GM10248 (cell line): ENCODE results near the gene PBLD.
A peak's percentile ranks its signal among the peaks of the same experiment; 100 is the strongest.

Experiments
- CTCF ChIA-PET: fragments of 300-600 bp; sonication (Branson Sonifier 250); formaldehyde crosslinking; extraction: SDS; loops from one replicate; lab custom pipeline; 2021; ENCODE audit warnings: antibody characterized with exemption; lab: Yijun Ruan, JAX
- POLR2A ChIA-PET: fragments of 350-650 bp; sonication (Branson Sonifier 250); formaldehyde crosslinking; extraction: SDS; loops from one replicate; lab custom pipeline; 2020; ENCODE audit warnings: antibody characterized with exemption; lab: Yijun Ruan, JAX
- DNase-seq: peaks from one replicate; pipeline ENCODE4 v3.0.0; 2012; ENCODE audit errors: extremely low spot score
- CTCF ChIP-seq: IDR thresholded peaks from 2 replicates; pipeline ENCODE4 v1.5.1; 2012; ENCODE audit warnings: mild to moderate bottlenecking, low read depth; ENCODE audit errors: extremely low read depth, missing control alignments, control extremely low read depth

Gene PBLD

GRCh38 chr10:68302871-68303270, 29.9 kb downstream of the PBLD start:
- TF ChIP-seq CTCF = no peak
- DNase-seq = no peak
- ChIA-PET POLR2A (no interaction called here), CTCF (interaction anchor here (0.8 to 5.2 kb wide), 22 partner anchors 8 to 606 kb away, joined by 3 to 97 read pairs (median 5); no protein-coding TSS in a partner anchor)

GRCh38 chr10:68302503-68302823, 30.3 kb downstream of the PBLD start:
- TF ChIP-seq CTCF = no peak
- DNase-seq = no peak
- POLR2A ChIA-PET = no interaction called here
- CTCF ChIA-PET = interaction anchor here (0.8 to 5.2 kb wide), 27 partner anchors 8 to 605 kb away, joined by 3 to 97 read pairs (median 5); partner anchors contain the start of gene ATOH7

GRCh38 chr10:68301790-68302502, 30.8 kb downstream of the PBLD start:
- ChIA-PET POLR2A (no interaction called here), CTCF (interaction anchor here (0.8 to 5.2 kb wide), 38 partner anchors 9 to 605 kb away, joined by 3 to 97 read pairs (median 5); partner anchors contain the start of gene ATOH7)
- peak; percentile 42 for TF ChIP-seq CTCF
- peak; percentile 45 for DNase-seq

GRCh38 chr10:68301301-68301700, 31.4 kb downstream of the PBLD start:
- POLR2A ChIA-PET = no interaction called here
- DNase-seq = no peak
- TF ChIP-seq CTCF = no peak
- CTCF ChIA-PET = interaction anchor here (0.8 to 5.2 kb wide), 32 partner anchors 8 to 604 kb away, joined by 3 to 97 read pairs (median 6); partner anchors contain the start of gene ATOH7

- TF ChIP-seq CTCF = no peak
- DNase-seq = no peak
- ChIA-PET POLR2A (no interaction called here), CTCF (no interaction called here)
Measured at GRCh38 chr10:68296843-68297663, 35.7 kb downstream of the PBLD start.

- POLR2A ChIA-PET = no interaction called here
- no peak for TF ChIP-seq CTCF
- CTCF ChIA-PET = no interaction called here
- no peak for DNase-seq
Measured at GRCh38 chr10:68290736-68291135, 42.0 kb downstream of the PBLD start.
